ENCODE measurements around the gene BTF3. TPM values are rescaled to one million over a fixed set of nuclear protein-coding genes. Genes with fewer than 3 reads are reported as not detected.

Gene BTF3
- total RNA-seq: 490 and 660 TPM in 2 replicates

DNA sequence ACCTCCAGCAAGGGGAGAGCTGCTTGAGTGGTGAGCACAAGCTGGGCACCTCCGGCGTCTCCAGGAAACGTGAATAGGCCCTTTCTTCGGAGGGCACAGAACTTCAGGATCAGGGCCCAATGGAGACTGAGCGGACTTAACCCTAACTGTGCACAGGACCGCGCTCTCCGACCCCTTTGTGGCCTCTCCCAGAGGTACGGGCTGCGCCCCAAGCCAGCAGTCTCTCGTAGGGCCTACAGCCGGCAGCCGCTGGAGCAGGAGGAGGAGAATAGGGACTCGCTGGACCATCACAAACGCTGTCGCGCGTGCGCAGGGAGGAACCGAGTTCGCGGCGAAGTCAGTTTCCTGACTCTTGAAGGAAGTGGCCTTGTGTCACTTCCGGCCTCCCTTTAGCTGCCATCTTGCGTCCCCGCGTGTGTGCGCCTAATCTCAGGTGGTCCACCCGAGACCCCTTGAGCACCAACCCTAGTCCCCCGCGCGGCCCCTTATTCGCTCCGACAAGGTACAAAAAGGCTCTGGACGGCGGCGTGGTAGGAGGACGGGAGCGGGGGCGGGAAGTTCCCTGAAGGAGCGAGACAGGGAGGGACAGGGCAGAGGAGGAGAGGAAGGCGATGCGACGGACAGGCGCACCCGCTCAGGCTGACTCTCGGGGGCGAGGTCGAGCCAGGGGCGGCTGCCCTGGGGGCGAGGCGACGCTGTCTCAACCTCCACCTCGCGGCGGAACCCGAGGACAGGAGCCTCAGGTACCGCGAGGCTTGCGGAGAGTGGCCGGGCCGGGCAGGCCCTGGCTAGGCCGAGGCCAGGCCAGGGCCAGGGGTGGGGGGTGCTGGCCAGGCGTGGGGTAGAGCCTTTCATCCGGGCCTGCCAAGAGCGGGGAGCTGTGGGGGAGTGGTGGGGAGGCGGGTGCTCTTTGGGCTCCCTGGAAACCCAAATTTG is at the start of gene BTF3:
Gene BTF3, plus strand, starts transcription at position 386 of the 936 bp plus-strand sequence. Its CDS starts 226 bp downstream, at position 612.

DNA sequence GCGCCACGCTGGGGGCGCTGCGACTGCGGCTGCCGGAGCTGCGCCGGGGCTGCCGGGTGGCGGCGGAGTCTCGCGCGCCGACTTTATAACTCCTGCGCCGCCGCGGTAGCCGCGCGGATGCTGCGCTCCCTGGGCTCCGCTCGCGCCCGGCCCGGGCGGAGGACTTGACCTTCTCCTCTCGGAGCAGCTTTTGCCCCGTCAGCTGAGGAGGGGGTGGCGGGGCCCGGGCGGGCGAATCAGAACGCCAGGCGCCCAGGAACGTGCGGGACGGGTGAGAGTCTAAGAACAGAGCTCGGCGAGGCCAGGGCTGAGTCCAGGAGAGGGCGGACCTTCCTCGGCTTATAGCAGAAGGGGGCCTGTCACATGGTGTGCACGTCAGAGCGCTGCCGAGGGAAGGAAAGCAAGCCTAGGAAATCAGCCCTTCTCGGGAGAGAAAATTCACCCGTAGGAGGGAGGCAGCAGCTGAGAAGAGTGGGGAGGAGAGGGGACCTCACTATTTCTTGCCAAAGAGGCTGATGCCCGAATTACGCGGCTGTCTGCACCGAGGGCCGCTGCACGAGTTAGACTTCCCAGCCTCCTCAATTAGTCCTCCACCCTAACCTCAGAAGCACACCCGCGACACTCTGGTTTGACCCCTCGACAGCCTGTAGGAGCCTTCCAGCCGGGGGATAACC is 49.6 kb upstream of the BTF3 start, which contains the start of gene FOXD1:
Gene FOXD1, minus strand, starts transcription at position 315 of the 674 bp plus-strand sequence. CDS start 415 bp downstream, outside the sequence.

Other genes with a start within 250 kb of the BTF3 start
- gene FOXD1, start 49.7 kb upstream of the BTF3 start, total RNA-seq: 6.1 and 8.9 TPM in 2 replicates
- gene ANKRA2, start 67.2 kb downstream of the BTF3 start, total RNA-seq: 15.4 and 30.4 TPM in 2 replicates
- gene UTP15, start 67.3 kb downstream of the BTF3 start, total RNA-seq: 9.2 and 11.4 TPM in 2 replicates
- gene ARHGEF28, start 127.8 kb downstream of the BTF3 start, total RNA-seq: 7.9 and 8.3 TPM in 2 replicates